B cell (primary cell): ENCODE measurements around the gene SLC16A12.

Source experiments
- EZH2 ChIP-seq: IDR thresholded peaks from 2 replicates; pipeline ENCODE4 v1.6.1; 2012; ENCODE audit warnings: borderline replicate concordance, low read depth, mild to moderate bottlenecking, moderate library complexity, low read length; ENCODE audit not compliant: insufficient read depth, poor library complexity, severe bottlenecking
- TF ChIP-seq, protein P1 (sequence below): fragments of 200-600 bp; IDR thresholded peaks from one replicate; pipeline ENCODE4 v1.8.0; 2022; ENCODE audit warnings: antibody characterized with exemption, mild to moderate bottlenecking

DNA sequence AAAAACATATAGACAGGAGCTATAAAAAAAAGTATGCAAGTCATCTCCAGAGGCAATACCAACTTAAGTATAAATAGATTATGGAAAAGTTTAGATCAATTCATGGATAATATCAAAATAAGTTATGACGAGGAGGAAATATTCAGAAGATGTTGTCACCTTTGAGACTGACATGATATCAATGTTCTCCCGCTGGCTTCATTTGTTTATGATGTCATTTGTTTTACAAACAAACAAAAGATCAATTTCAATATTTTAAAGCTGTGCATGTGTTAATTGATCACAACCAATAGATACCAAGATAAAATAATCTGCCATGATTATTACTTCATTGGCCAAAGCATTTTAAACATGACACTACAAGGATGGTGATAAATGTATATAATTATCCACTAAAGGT, 43.5 kb downstream of the SLC16A12 start:
- TF ChIP-seq, protein P1, sequence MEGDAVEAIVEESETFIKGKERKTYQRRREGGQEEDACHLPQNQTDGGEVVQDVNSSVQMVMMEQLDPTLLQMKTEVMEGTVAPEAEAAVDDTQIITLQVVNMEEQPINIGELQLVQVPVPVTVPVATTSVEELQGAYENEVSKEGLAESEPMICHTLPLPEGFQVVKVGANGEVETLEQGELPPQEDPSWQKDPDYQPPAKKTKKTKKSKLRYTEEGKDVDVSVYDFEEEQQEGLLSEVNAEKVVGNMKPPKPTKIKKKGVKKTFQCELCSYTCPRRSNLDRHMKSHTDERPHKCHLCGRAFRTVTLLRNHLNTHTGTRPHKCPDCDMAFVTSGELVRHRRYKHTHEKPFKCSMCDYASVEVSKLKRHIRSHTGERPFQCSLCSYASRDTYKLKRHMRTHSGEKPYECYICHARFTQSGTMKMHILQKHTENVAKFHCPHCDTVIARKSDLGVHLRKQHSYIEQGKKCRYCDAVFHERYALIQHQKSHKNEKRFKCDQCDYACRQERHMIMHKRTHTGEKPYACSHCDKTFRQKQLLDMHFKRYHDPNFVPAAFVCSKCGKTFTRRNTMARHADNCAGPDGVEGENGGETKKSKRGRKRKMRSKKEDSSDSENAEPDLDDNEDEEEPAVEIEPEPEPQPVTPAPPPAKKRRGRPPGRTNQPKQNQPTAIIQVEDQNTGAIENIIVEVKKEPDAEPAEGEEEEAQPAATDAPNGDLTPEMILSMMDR = no peak
- TF ChIP-seq EZH2 = no peak
